ENCODE measurements around the gene WDR33. TPM values are rescaled to one million over a fixed set of nuclear protein-coding genes. Genes with fewer than 3 reads are reported as not detected.

Gene WDR33
- polyA plus RNA-seq, 4 donors, result 11.0 to 41.6 (median 13.8) TPM

- H3K27me3 ChIP-seq (ENCODE audit: control insufficient read depth in 3 of 3, insufficient read depth in 3 of 3, low read length in 3 of 3), result peaks cover 0 to 51% (median 3%) of the 10 kb centered on the region in 3 donors
- H3K27ac ChIP-seq (ENCODE audit: low read depth in 1 of 3, low read length in 2 of 3), result no peak overlapping the region
- H3K9me3 ChIP-seq (ENCODE audit: control insufficient read depth in 2 of 2, insufficient read depth in 1 of 2, low read depth in 1 of 2, low read length in 1 of 2), result peaks cover 0 to 2% of the 10 kb centered on the region in 2 donors
- no peaks in the 10 kb centered on the region for H3K36me3 ChIP-seq (ENCODE audit: control insufficient read depth in 3 of 3, insufficient read depth in 2 of 3, low read depth in 1 of 3, low read length in 3 of 3)
- no peak overlapping the region for H3K4me3 ChIP-seq (ENCODE audit: low read depth in 1 of 3, low read length in 3 of 3)
- whole genome bisulfite sequencing, 3 donors, result 68 to 80% (median 72%) methylated on average over 10 of the region's 10 CpGs
- H3K4me1 ChIP-seq (ENCODE audit: control insufficient read depth in 3 of 3, insufficient read depth in 2 of 3, low read depth in 1 of 3, low read length in 2 of 3), result peaks cover 0 to 5% (median 0%) of the 10 kb centered on the region in 3 donors
- FAIRE-seq, result no peak
- DNase-seq, result no peak
Observed at GRCh38 chr2:127670055-127670956, 140.7 kb downstream of the WDR33 start.

- WGBS, 3 donors, result 79 to 89% (median 87%) methylated on average over 7 of the region's 7 CpGs
Observed at GRCh38 chr2:127669056-127669455, 141.9 kb downstream of the WDR33 start.

GRCh38 chr2:127665267-127665893 lies 145.6 kb downstream of the WDR33 start:
- H3K9me3 ChIP-seq (ENCODE audit: control insufficient read depth in 2 of 2, insufficient read depth in 1 of 2, low read depth in 1 of 2, low read length in 1 of 2), result peaks cover 0 to 2% of the 10 kb centered on the region in 2 donors
- H3K27ac ChIP-seq (ENCODE audit: low read depth in 1 of 3, low read length in 2 of 3), result peak overlapping the region in 1 of 3 donors; percentile 50
- peaks cover 0 to 43% (median 9%) of the 10 kb centered on the region in 3 donors for H3K27me3 ChIP-seq (ENCODE audit: control insufficient read depth in 3 of 3, insufficient read depth in 3 of 3, low read length in 3 of 3)
- DNase-seq (no peak), FAIRE-seq (no peak)
- no peaks in the 10 kb centered on the region for H3K36me3 ChIP-seq (ENCODE audit: control insufficient read depth in 3 of 3, insufficient read depth in 2 of 3, low read depth in 1 of 3, low read length in 3 of 3)
- H3K4me1 ChIP-seq (ENCODE audit: control insufficient read depth in 3 of 3, insufficient read depth in 2 of 3, low read depth in 1 of 3, low read length in 2 of 3), result peaks cover 0 to 2% (median 0%) of the 10 kb centered on the region in 3 donors
- WGBS, 3 donors, result 86 to 87% (median 86%) methylated on average over 8 of the region's 8 CpGs
- H3K4me3 ChIP-seq (ENCODE audit: low read depth in 1 of 3, low read length in 3 of 3), result no peak overlapping the region

More at GRCh38 chr2:127669056-127669455, 141.9 kb downstream of the WDR33 start:
- DNase-seq, result no peak
- FAIRE-seq, result no peak
- Histone ChIP-seq H3K4me3 (ENCODE audit: low read depth in 1 of 3, low read length in 3 of 3) (no peak overlapping the region), H3K4me1 (ENCODE audit: control insufficient read depth in 3 of 3, insufficient read depth in 2 of 3, low read depth in 1 of 3, low read length in 2 of 3) (no peaks in the 10 kb centered on the region), H3K9me3 (ENCODE audit: control insufficient read depth in 2 of 2, insufficient read depth in 1 of 2, low read depth in 1 of 2, low read length in 1 of 2) (peaks cover 0 to 2% of the 10 kb centered on the region in 2 donors), H3K27ac (ENCODE audit: low read depth in 1 of 3, low read length in 2 of 3) (no peak overlapping the region), H3K36me3 (ENCODE audit: control insufficient read depth in 3 of 3, insufficient read depth in 2 of 3, low read depth in 1 of 3, low read length in 3 of 3) (no peaks in the 10 kb centered on the region), H3K27me3 (ENCODE audit: control insufficient read depth in 3 of 3, insufficient read depth in 3 of 3, low read length in 3 of 3) (peaks cover 0 to 53% (median 9%) of the 10 kb centered on the region in 3 donors)

- Histone ChIP-seq H3K4me3 (ENCODE audit: low read depth in 1 of 3, low read length in 3 of 3) (no peak overlapping the region), H3K9me3 (ENCODE audit: control insufficient read depth in 2 of 2, insufficient read depth in 1 of 2, low read depth in 1 of 2, low read length in 1 of 2) (peaks cover 0 to 2% of the 10 kb centered on the region in 2 donors), H3K4me1 (ENCODE audit: control insufficient read depth in 3 of 3, insufficient read depth in 2 of 3, low read depth in 1 of 3, low read length in 2 of 3) (peaks cover 0 to 2% (median 0%) of the 10 kb centered on the region in 3 donors), H3K27ac (ENCODE audit: low read depth in 1 of 3, low read length in 2 of 3) (peak overlapping the region in 1 of 3 donors; percentile 50), H3K27me3 (ENCODE audit: control insufficient read depth in 3 of 3, insufficient read depth in 3 of 3, low read length in 3 of 3) (peaks cover 0 to 43% (median 9%) of the 10 kb centered on the region in 3 donors), H3K36me3 (ENCODE audit: control insufficient read depth in 3 of 3, insufficient read depth in 2 of 3, low read depth in 1 of 3, low read length in 3 of 3) (no peaks in the 10 kb centered on the region)
- FAIRE-seq, result no peak
- DNase-seq, result no peak
- WGBS, 3 donors, result 87 to 93% (median 87%) methylated on average over 6 of the region's 6 CpGs
Observed at GRCh38 chr2:127664895-127665225, 146.1 kb downstream of the WDR33 start.

DNA sequence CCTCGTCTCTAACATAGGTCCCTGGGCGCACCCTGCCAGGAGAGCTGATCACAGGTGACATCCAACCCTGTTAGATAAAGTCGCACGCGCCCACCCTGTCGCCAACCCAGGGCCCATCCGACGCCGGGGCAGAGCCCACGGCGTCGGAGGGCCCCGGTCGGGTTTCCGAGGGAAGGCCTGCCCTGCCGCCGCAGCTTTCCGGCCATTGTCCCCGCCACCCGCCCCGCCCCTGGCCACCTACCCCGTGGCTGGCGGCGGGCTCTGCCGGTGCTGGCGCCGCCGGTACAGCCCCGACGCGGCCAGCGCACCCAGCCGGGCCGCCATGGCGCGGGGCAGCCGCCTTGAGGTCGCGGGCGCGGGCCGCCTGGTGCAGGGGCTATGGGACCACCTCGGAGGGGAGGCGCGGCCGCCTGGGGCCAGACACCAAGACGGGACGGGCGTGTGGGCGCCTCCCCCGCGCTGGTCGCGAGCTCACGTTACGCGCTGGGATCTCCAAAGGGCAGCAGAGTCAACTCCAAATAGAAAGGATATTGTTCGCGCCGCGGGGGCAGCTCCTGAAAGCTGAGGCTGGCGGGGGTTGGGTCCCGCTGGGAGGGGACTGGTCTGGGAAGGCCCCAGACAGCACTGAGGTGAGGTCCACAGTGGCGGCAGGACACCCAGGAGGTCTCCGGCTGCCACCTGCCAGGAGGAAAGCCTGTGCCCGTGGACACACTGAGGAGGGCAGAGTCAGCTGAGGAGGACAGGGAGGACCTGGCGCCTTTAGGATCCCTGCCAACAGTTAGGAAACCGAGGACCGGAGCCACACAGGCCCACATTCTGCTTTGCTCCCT lies 146.7 kb downstream of the WDR33 start:
- whole genome bisulfite sequencing, 3 donors, result 14 to 20% (median 18%) methylated on average over 57 to 69 of the region's 69 CpGs
- Histone ChIP-seq H3K36me3 (ENCODE audit: control insufficient read depth in 3 of 3, insufficient read depth in 2 of 3, low read depth in 1 of 3, low read length in 3 of 3) (no peaks in the 10 kb centered on the region), H3K27me3 (ENCODE audit: control insufficient read depth in 3 of 3, insufficient read depth in 3 of 3, low read length in 3 of 3) (peaks cover 0 to 43% (median 9%) of the 10 kb centered on the region in 3 donors), H3K9me3 (ENCODE audit: control insufficient read depth in 2 of 2, insufficient read depth in 1 of 2, low read depth in 1 of 2, low read length in 1 of 2) (peaks cover 0 to 2% of the 10 kb centered on the region in 2 donors), H3K4me3 (ENCODE audit: low read depth in 1 of 3, low read length in 3 of 3) (peak overlapping the region in 1 of 3 donors; percentile 22), H3K4me1 (ENCODE audit: control insufficient read depth in 3 of 3, insufficient read depth in 2 of 3, low read depth in 1 of 3, low read length in 2 of 3) (peaks cover 0 to 2% (median 0%) of the 10 kb centered on the region in 3 donors), H3K27ac (ENCODE audit: low read depth in 1 of 3, low read length in 2 of 3) (peak overlapping the region in 1 of 3 donors; percentile 50)
- peak in 1 of 2 donors; percentile 36 for DNase-seq
- FAIRE-seq, result no peak

GRCh38 chr2:127663566-127664064 lies 147.4 kb downstream of the WDR33 start:
- DNase-seq (no peak), FAIRE-seq (no peak)
- peaks cover 0 to 43% (median 6%) of the 10 kb centered on the region in 3 donors for H3K27me3 ChIP-seq (ENCODE audit: control insufficient read depth in 3 of 3, insufficient read depth in 3 of 3, low read length in 3 of 3)
- H3K4me3 ChIP-seq (ENCODE audit: low read depth in 1 of 3, low read length in 3 of 3), result no peak overlapping the region
- peaks cover 0 to 2% (median 0%) of the 10 kb centered on the region in 3 donors for H3K4me1 ChIP-seq (ENCODE audit: control insufficient read depth in 3 of 3, insufficient read depth in 2 of 3, low read depth in 1 of 3, low read length in 2 of 3)
- WGBS, 3 donors, result 66 to 75% (median 70%) methylated on average over 6 of the region's 6 CpGs
- H3K9me3 ChIP-seq (ENCODE audit: control insufficient read depth in 2 of 2, insufficient read depth in 1 of 2, low read depth in 1 of 2, low read length in 1 of 2), result peaks cover 0 to 2% of the 10 kb centered on the region in 2 donors
- no peaks in the 10 kb centered on the region for H3K36me3 ChIP-seq (ENCODE audit: control insufficient read depth in 3 of 3, insufficient read depth in 2 of 3, low read depth in 1 of 3, low read length in 3 of 3)
- H3K27ac ChIP-seq (ENCODE audit: low read depth in 1 of 3, low read length in 2 of 3), result peak overlapping the region in 1 of 3 donors; percentile 33

GRCh38 chr2:127662937-127663565 lies 147.9 kb downstream of the WDR33 start:
- H3K36me3 ChIP-seq (ENCODE audit: control insufficient read depth in 3 of 3, insufficient read depth in 2 of 3, low read depth in 1 of 3, low read length in 3 of 3), result no peaks in the 10 kb centered on the region
- peaks cover 0 to 43% (median 6%) of the 10 kb centered on the region in 3 donors for H3K27me3 ChIP-seq (ENCODE audit: control insufficient read depth in 3 of 3, insufficient read depth in 3 of 3, low read length in 3 of 3)
- DNase-seq (no peak), FAIRE-seq (no peak)
- no peaks in the 10 kb centered on the region for H3K9me3 ChIP-seq (ENCODE audit: control insufficient read depth in 2 of 2, insufficient read depth in 1 of 2, low read depth in 1 of 2, low read length in 1 of 2)
- 76 to 86% (median 77%) methylated on average over 9 of the region's 9 CpGs for WGBS, 3 donors
- H3K4me1 ChIP-seq (ENCODE audit: control insufficient read depth in 3 of 3, insufficient read depth in 2 of 3, low read depth in 1 of 3, low read length in 2 of 3), result peaks cover 0 to 2% (median 0%) of the 10 kb centered on the region in 3 donors
- no peak overlapping the region for H3K4me3 ChIP-seq (ENCODE audit: low read depth in 1 of 3, low read length in 3 of 3)
- peak overlapping the region in 1 of 3 donors; percentile 33 for H3K27ac ChIP-seq (ENCODE audit: low read depth in 1 of 3, low read length in 2 of 3)

All from small intestine (tissue), 7 donors.